COR-L47 (cell line): Measurements from ENCODE around the gene BORCS5.
"Not testable (repeated sequence)": the region's sequence is repeated elsewhere in the genome, so short reads cannot be mapped to it uniquely, and the experiment has no call there.

Experiments used
- DNase-seq: peaks from one replicate; lab custom pipeline; 2025; lab: John Stamatoyannopoulos, UW

The BORCS5 gene

DNA sequence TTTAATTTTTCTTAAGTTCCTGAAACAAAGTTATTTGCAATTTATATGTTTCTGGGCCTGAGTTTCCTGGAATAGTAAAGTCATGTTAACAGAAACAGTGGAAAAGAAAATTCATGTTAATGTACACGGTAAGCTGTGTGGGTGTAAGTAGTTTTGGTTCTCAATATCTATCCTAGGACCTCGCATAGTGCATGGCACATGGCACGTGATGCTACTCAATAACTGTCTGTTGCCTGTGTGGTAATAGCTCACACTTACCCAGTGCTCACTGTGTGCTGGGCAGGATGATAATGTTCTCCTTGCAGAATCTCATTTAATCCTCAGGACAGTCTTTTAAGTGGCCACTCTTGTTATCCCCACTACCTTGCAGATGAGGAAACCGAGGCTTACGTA, 105.0 kb downstream of the BORCS5 start:
- no peak for DNase-seq

- DNase-seq, result no peak
Observed at GRCh38 chr12:12465522-12465921, 108.6 kb downstream of the BORCS5 start.

DNA sequence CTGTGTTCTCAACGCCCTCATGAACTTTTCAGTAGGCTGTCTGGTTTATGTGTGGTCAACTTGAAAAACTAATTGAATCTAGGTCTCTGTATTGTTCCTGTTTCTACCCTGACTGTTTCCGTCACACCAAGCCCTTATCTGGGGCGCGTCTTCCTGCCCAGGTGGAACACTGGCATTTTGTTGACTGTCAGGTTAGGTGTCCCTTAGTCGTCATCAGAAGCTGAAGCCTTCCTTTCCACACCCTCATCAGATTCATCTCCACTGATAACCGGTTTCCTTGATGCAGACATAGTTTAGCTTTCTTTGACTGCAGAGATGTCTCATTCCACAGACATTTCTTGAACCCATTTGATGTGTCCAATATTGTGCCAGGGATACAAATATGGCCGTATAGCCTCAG, 109.3 kb downstream of the BORCS5 start:
- no peak for DNase-seq

- DNase-seq, result no peak
Observed at GRCh38 chr12:12467264-12467663, 110.4 kb downstream of the BORCS5 start.

GRCh38 chr12:12467688-12468261, 110.9 kb downstream of the BORCS5 start:
- no peak for DNase-seq

DNA sequence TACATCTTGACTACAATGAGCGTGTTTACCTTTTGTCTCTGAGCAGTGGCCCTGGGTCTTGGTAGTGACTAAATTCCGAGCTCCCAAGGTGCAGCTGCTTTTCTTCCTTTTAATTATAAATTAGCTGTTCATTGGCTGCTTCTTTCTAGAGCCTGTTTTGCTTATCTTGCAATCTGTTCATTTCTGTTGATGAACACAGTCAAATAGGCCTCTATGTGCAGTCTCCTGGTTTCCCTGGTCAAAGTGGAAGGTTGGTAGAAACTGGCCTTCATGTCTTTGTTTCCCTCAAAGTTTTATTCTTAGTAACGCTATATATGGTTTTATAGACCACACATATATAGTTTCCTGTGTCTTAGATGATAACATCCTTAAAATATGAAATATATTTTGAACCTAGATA, 111.7 kb downstream of the BORCS5 start:
- no peak for DNase-seq

- no peak for DNase-seq
Observed at GRCh38 chr12:12469386-12469785, 112.5 kb downstream of the BORCS5 start.

GRCh38 chr12:12470751-12471306, 114.0 kb downstream of the BORCS5 start:
- DNase-seq, result no peak

GRCh38 chr12:12471982-12472961, 115.4 kb downstream of the BORCS5 start:
- not testable (repeated sequence) for DNase-seq

DNA sequence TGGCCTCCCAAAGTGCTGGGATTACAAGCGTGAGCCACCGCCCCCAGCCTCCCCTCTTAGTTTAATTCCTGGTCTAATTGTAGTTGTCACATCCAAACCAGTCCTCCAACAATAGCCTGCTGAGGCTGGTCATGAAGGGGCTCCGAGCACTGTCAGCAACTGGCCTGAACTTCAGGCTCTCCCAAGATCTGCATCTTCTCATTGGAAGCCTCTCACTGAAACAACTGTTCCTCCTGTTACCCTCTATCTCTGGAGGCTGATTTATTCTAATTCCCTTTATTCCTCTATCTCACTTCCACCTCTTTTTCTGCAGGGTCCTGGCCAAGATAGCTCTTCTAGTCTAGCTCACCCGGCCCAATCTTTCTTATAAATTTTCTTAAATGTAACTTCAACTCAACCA, 116.3 kb downstream of the BORCS5 start:
- no peak for DNase-seq

GRCh38 chr12:12474471-12474928, 117.6 kb downstream of the BORCS5 start:
- DNase-seq, result no peak

- no peak for DNase-seq
Observed at GRCh38 chr12:12474931-12475795, 118.3 kb downstream of the BORCS5 start.

DNA sequence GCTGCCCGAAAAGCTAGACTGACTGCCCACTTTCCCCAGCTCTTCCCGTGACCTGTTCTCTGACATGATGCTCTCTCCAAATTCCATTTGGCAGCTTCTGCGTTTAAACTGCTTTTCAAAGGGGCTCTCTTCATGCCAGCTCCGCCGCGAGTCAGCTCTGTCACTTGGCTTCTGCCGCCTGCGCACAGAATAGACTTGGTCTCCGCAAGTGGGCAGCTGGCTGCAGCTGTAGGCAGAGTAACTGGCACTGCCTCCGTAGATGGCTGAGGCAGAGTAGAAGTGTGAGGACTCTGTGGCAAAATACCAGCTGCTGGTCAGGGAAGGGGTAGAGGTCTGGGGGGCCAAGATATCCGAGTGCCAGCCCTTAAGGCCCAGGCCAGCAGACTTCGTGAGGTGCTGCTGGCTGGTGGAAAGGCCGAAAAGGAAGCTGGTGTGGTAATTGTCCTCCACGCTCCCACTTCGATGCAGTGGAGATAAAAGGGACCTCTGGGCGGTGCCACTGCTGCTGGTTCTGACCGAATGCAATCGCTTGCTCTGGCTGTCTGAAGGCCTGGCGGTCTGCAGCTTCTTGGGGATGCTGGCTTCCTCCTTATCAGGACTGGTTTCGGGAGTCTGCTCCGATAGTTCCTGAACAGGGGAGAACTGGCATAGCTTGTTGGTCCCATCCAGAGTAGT, 120.1 kb downstream of the BORCS5 start:
- DNase-seq, result no peak

DNA sequence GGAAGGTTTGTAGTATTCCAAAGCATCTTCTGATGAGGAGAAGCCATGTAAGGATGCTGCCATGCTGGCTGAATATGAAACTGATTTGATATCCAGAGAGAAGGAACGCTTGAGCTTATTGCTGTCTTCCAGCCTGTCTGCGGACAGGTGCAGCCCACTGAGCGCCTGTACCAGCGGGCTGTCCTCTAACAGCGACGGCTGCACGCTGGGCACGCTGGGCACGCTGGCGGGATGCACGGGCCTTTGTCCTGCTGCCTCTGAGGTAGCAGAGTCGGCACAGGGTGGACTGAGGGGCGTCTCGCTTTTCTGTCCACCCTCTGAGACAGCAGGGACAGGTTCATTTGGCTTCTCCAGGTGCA, 120.6 kb downstream of the BORCS5 start:
- DNase-seq, result no peak

- no peak for DNase-seq
Observed at GRCh38 chr12:12480074-12480473, 123.2 kb downstream of the BORCS5 start.

GRCh38 chr12:12481631-12482030, 124.8 kb downstream of the BORCS5 start:
- DNase-seq, result no peak

DNA sequence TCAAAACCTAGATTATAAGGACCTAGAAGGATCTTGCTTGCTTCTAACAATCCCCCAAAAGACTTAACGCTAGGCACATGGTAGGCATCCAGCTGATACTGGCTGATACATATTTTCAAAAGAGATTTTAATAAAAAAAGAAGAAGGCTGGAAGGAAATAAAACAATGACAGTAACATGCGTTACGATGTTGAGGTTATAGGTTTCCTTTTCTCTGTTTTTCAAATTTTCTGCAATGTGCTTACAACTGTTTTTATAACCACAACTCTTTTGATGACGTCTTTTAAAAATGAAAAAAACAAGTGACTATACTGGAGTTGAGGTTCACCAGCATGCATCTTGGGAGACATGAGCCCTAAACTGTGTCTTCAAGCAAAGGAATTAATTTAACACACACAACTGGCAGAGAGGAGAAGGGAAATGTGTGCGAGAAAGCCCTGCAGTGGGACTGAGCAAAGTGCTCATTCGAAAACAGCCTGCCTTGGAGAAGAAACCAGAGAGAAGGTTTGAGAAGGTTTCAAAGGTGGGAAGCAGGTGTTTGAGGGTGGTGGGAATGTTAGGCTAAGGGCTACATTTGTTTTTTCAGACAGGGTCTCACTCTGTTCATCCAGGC, 125.4 kb downstream of the BORCS5 start:
- no peak for DNase-seq

DNA sequence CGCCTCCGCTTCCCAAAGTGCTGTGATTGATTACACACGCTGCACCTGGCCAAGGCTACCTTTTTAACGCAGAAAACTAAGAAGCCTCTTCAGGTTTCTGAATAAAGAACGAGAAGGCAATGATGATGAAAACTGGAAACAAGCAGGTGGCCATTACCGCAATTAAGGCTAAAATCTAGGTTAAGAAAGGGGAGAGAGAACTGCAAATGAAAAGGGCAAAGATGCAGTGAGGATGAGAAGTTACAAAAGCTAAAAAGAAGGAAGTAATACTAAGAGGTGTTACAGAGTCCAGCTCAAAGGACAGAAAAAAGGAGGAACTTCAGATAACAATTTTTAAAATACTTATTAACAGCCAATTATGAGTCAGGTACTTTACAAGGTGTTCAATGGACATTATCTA, 126.1 kb downstream of the BORCS5 start:
- DNase-seq, result no peak

DNA sequence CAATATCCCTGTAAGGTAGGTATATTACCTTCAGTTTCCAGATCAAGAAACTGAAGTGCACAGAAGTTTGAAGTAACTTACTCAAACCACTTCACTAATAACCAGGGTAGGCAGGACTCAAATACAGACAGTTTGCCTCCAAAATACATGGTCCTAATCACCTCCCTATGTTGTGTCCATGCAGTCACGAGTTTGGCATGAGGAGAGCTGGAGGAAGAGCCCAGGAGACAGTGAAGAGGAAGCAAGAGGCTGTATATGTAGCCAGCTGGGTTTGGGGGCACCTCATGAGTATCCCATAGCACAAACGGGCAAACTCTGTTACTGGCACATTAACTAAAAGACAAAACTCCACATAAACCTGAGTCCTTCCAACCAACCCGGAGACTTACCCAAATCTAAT, 126.6 kb downstream of the BORCS5 start:
- no peak for DNase-seq

GRCh38 chr12:12486661-12487240, 129.9 kb downstream of the BORCS5 start:
- DNase-seq, result no peak

- DNase-seq, result no peak
Observed at GRCh38 chr12:12487490-12487889, 130.6 kb downstream of the BORCS5 start.
